Measurements from ENCODE around the gene TAC4. TPM values are rescaled to one million over a fixed set of nuclear protein-coding genes. Genes with fewer than 3 reads are reported as not detected.

Gene TAC4
- polyA plus RNA-seq, 5 donors: 0.33 to 0.91 (median 0.53) TPM

GRCh38 chr17:49814781-49815529, 32.9 kb downstream of the TAC4 start:
- no peak for DNase-seq

- DNase-seq: no peak
Measured at GRCh38 chr17:49809056-49809455, 38.8 kb downstream of the TAC4 start.

- DNase-seq: no peak
Measured at GRCh38 chr17:49798738-49799137, 49.1 kb downstream of the TAC4 start.

- DNase-seq: no peak
Measured at GRCh38 chr17:49798182-49798581, 49.7 kb downstream of the TAC4 start.

GRCh38 chr17:49795372-49795771, 52.5 kb downstream of the TAC4 start:
- DNase-seq: no peak

- DNase-seq: no peak
Measured at GRCh38 chr17:49793309-49793708, 54.6 kb downstream of the TAC4 start.

- DNase-seq: no peak
Measured at GRCh38 chr17:49789243-49789578, 58.7 kb downstream of the TAC4 start.

- DNase-seq: peak; percentile 99
Measured at GRCh38 chr17:49788478-49789242, 59.2 kb downstream of the TAC4 start, which contains the start of gene KAT7. Gene KAT7 (plus strand): TSS chr17:49788681. CDS start chr17:49788835, 154 bp downstream.

Other genes with a start within 250 kb of the TAC4 start
- gene SPOP, start 170.0 kb downstream of the TAC4 start, polyA plus RNA-seq (ENCODE audit: insufficient read depth in 1 of 5, insufficient read length in 5 of 5, low replicate concordance in 1 of 5): 10 to 100 TPM; 67.8 to 86.0 (median 73.8) TPM
- 10 to 100 TPM; 62.9 to 72.9 (median 69.2) TPM for gene SLC35B1, start 140.1 kb downstream of the TAC4 start, polyA plus RNA-seq (ENCODE audit: insufficient read depth in 1 of 5, insufficient read length in 5 of 5, low replicate concordance in 1 of 5)
- gene FAM117A, start 83.9 kb downstream of the TAC4 start, polyA plus RNA-seq (ENCODE audit: insufficient read depth in 1 of 5, insufficient read length in 5 of 5, low replicate concordance in 1 of 5): 10 to 100 TPM; 22.1 to 30.2 (median 27.2) TPM
- 10 to 100 TPM; 39.5 to 53.5 (median 51.3) TPM for gene KAT7, start 59.4 kb downstream of the TAC4 start, polyA plus RNA-seq (ENCODE audit: insufficient read depth in 1 of 5, insufficient read length in 5 of 5, low replicate concordance in 1 of 5)
- gene DLX4, start 121.1 kb upstream of the TAC4 start, polyA plus RNA-seq (ENCODE audit: insufficient read depth in 1 of 5, insufficient read length in 5 of 5, low replicate concordance in 1 of 5): 1 to 10 TPM in 4 of 5 donors, under 1 TPM in 1; 0.80 to 2.0 (median 1.4) TPM
- 1 to 10 TPM; 1.4 to 1.8 (median 1.7) TPM for gene DLX3, start 147.2 kb upstream of the TAC4 start, polyA plus RNA-seq (ENCODE audit: insufficient read depth in 1 of 5, insufficient read length in 5 of 5, low replicate concordance in 1 of 5)
- gene ITGA3, start 208.0 kb upstream of the TAC4 start, polyA plus RNA-seq (ENCODE audit: insufficient read depth in 1 of 5, insufficient read length in 5 of 5, low replicate concordance in 1 of 5): 10 to 100 TPM; 39.0 to 66.3 (median 46.6) TPM
- 10 to 100 TPM; 59.5 to 77.4 (median 70.6) TPM for gene PDK2, start 247.3 kb upstream of the TAC4 start, polyA plus RNA-seq (ENCODE audit: insufficient read depth in 1 of 5, insufficient read length in 5 of 5, low replicate concordance in 1 of 5)

Data from right lung (tissue), 5 donors.